NCI-H446 (cell line): ENCODE data around the gene WSB1.

ENCODE experiments used
- DNase-seq, 2 experiments: peaks; one replicate each; lab custom pipeline; 2025; lab: John Stamatoyannopoulos, UW

The WSB1 gene

GRCh38 chr17:27357236-27357635 lies 63.3 kb downstream of the WSB1 start:
- no peak for DNase-seq

GRCh38 chr17:27360507-27360906 lies 66.6 kb downstream of the WSB1 start:
- no peak for DNase-seq

GRCh38 chr17:27361695-27362094 lies 67.8 kb downstream of the WSB1 start:
- DNase-seq, result no peak

GRCh38 chr17:27362503-27362902 lies 68.6 kb downstream of the WSB1 start:
- no peak for DNase-seq

GRCh38 chr17:27362909-27363308 lies 69.0 kb downstream of the WSB1 start:
- no peak for DNase-seq

- DNase-seq, result no peak
Observed at GRCh38 chr17:27363326-27363725, 69.4 kb downstream of the WSB1 start.
